IPS DF 6.9 (cell line): ENCODE data around the gene ZNF500.
"Not testable (repeated sequence)": the region's sequence is repeated elsewhere in the genome, so short reads cannot be mapped to it uniquely, and the experiment has no call there.

Source experiments
- DNase-seq: peaks from one replicate; pipeline ENCODE4 v3.0.0-alpha.2; 2013; ENCODE audit warnings: low read depth, low spot score
- H3K27ac ChIP-seq: one replicate; pipeline ENCODE4 v1.5.1; 2013; ENCODE audit warnings: low read length, control low read depth
- H3K27me3 ChIP-seq: 2 replicates; pipeline ENCODE4 v1.6.1; 2013; ENCODE audit warnings: mild to moderate bottlenecking, low read length; ENCODE audit not compliant: control insufficient read depth, insufficient read depth
- H3K36me3 ChIP-seq: 2 replicates; pipeline ENCODE4 v1.6.1; 2013; ENCODE audit warnings: low read length; ENCODE audit not compliant: control insufficient read depth, insufficient read depth
- H3K4me1 ChIP-seq: 2 replicates; pipeline ENCODE4 v1.6.1; 2013; ENCODE audit warnings: low read length; ENCODE audit not compliant: control insufficient read depth, insufficient read depth
- H3K4me3 ChIP-seq: 2 replicates; pipeline ENCODE4 v1.5.1; 2013; ENCODE audit warnings: mild to moderate bottlenecking, low read length
- H3K9me3 ChIP-seq: 2 replicates; pipeline ENCODE4 v1.6.1; 2013; ENCODE audit warnings: low read length, inconsistent platforms; ENCODE audit not compliant: control insufficient read depth, insufficient read depth
- WGBS: extraction: QIAGEN DNeasy Blood & Tissue Kit; methylation state at CpG from one replicate; pipeline ENCODE4 v1.1.7; 2013; ENCODE audit warnings: mixed read lengths, missing lambda C conversion rate; ENCODE audit not compliant: insufficient read length, insufficient coverage; 5-methylcytosine and 5-hydroxymethylcytosine counted together

ZNF500 gene

DNA sequence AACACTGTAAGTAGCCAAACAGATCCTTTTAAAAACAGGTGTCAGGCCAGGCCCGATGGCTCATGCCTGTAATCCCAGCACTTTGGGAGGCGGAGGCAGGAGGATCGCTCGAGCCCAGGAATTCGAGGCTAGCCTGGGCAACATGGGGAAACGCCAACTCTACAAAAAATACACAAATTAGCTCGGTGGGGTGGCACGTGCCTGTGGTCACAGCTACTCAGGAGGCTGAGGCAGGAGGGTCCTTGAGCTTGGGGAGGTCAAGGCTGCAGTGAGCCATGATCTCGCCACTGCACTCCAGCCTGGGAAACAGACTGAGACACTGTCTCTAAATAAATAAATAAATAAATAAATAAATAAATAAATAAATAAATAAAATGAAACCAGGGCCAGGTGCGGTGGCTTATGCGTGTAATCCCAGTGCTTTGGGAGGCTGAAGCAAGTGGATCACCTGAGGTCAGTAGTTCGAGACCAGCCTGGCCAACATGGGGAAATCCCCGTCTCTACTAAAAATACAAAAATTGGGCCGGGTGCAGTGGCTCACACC, 17.6 kb upstream of the ZNF500 start:
- not testable (repeated sequence) for DNase-seq, H3K27ac ChIP-seq, H3K9me3 ChIP-seq, H3K4me1 ChIP-seq, H3K4me3 ChIP-seq, H3K27me3 ChIP-seq, H3K36me3 ChIP-seq
- WGBS, result no CpG with 5 or more reads among the region's 14 CpGs

- no peak overlapping the region for H3K27ac ChIP-seq
- WGBS, result no CpG with 5 or more reads among the region's 16 CpGs
- no peaks in the 10 kb centered on the region for H3K27me3 ChIP-seq
- no peaks in the 10 kb centered on the region for H3K9me3 ChIP-seq
- no peaks in the 10 kb centered on the region for H3K4me1 ChIP-seq
- no peak for DNase-seq
- no peaks in the 10 kb centered on the region for H3K36me3 ChIP-seq
- no peak overlapping the region for H3K4me3 ChIP-seq
These were observed 17.0 kb upstream of the ZNF500 start for GRCh38 chr16:4783951-4784336.

GRCh38 chr16:4783251-4783950, 16.4 kb upstream of the ZNF500 start:
- H3K27me3 ChIP-seq, result no peaks in the 10 kb centered on the region
- H3K9me3 ChIP-seq, result no peaks in the 10 kb centered on the region
- H3K4me3 ChIP-seq, result no peak overlapping the region
- no peak overlapping the region for H3K27ac ChIP-seq
- no peaks in the 10 kb centered on the region for H3K4me1 ChIP-seq
- DNase-seq, result no peak
- no CpG with 5 or more reads among the region's 25 CpGs for WGBS
- no peaks in the 10 kb centered on the region for H3K36me3 ChIP-seq

DNA sequence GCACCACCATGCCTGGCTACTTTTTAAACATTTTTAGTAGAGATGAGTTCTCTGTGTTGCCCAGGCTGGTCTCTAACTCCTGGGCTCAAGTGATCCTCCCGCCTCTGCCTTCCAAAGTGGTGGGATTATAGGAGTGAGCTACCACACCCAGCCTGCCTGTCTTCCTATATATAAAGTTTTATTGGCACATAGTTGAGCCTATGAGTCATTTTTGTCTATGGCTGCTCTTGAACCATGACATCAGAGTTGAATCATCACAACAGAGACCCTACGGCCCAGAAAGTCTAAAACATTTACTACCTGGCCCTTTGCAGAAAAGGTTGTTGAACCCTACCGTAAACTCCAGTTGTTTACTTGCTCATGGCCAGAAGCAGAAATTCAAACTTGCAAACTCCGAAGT, 13.3 kb upstream of the ZNF500 start:
- Histone ChIP-seq H3K27ac (no peak overlapping the region), H3K9me3 (no peaks in the 10 kb centered on the region), H3K4me1 (no peaks in the 10 kb centered on the region), H3K27me3 (no peaks in the 10 kb centered on the region), H3K36me3 (no peaks in the 10 kb centered on the region), H3K4me3 (no peak overlapping the region)
- DNase-seq, result no peak
- no CpG with 5 or more reads among the region's 4 CpGs for WGBS

DNA sequence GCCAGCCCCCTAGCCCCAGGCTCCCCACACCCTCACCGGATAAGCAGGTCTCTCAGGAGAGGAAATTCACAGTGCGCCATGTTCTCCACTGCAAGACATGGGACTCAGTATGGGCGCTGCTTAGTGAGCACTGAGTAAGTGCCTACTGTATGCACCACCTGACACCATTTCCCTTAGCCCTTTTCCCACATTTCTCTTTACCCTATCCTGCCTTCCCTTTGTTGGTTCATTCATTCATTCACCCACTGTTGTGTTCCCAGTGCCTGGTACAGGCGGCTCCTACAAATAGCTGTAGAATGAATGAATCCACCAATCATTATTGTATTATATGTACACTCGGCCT, 11.1 kb upstream of the ZNF500 start:
- Histone ChIP-seq H3K4me3 (no peak overlapping the region), H3K27me3 (no peaks in the 10 kb centered on the region), H3K36me3 (no peaks in the 10 kb centered on the region), H3K27ac (no peak overlapping the region), H3K9me3 (no peaks in the 10 kb centered on the region), H3K4me1 (no peaks in the 10 kb centered on the region)
- no peak for DNase-seq
- no CpG with 5 or more reads among the region's 5 CpGs for WGBS

GRCh38 chr16:4777339-4778049, 10.5 kb upstream of the ZNF500 start:
- no peaks in the 10 kb centered on the region for H3K36me3 ChIP-seq
- no peak overlapping the region for H3K27ac ChIP-seq
- no peak overlapping the region for H3K4me3 ChIP-seq
- no peaks in the 10 kb centered on the region for H3K27me3 ChIP-seq
- no peak for DNase-seq
- WGBS, result no CpG with 5 or more reads among the region's 17 CpGs
- no peaks in the 10 kb centered on the region for H3K4me1 ChIP-seq
- no peaks in the 10 kb centered on the region for H3K9me3 ChIP-seq

DNA sequence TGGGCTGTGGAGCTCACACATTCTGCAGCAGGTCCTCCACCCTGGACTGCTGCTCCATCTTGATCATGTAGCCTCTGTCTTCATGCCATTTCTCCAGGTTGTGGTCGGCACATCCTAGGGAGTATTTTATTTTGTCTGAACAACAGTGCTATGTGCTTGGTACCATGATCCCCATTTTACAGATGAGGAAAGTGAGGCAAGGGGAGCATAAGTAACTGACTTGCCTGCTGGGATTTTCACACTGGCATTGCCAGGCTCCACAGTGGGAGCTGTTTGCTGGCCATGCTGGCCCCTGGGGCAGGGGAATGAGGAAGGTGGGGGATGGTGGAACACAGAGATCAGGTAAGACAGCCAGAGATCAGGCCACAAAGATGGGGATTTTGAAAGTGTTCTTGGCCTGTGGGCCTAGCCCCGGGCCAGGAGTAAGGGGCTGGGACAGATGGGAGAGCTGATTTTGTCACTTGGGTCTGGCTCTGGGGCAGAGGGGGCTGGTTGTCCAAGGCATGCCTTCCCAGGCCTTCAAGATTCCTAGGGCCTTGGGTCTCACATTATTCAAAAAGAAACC, 9.3 kb upstream of the ZNF500 start:
- no peaks in the 10 kb centered on the region for H3K4me1 ChIP-seq
- no peaks in the 10 kb centered on the region for H3K9me3 ChIP-seq
- H3K36me3 ChIP-seq, result no peaks in the 10 kb centered on the region
- no peak overlapping the region for H3K27ac ChIP-seq
- H3K4me3 ChIP-seq, result no peak overlapping the region
- DNase-seq, result no peak
- H3K27me3 ChIP-seq, result no peaks in the 10 kb centered on the region
- no CpG with 5 or more reads among the region's 2 CpGs for WGBS

GRCh38 chr16:4775005-4775404, 8.0 kb upstream of the ZNF500 start:
- Histone ChIP-seq H3K36me3 (no peaks in the 10 kb centered on the region), H3K27me3 (no peaks in the 10 kb centered on the region), H3K27ac (no peak overlapping the region), H3K4me1 (no peaks in the 10 kb centered on the region), H3K9me3 (no peaks in the 10 kb centered on the region), H3K4me3 (no peak overlapping the region)
- no peak for DNase-seq
- no CpG with 5 or more reads among the region's 13 CpGs for WGBS

GRCh38 chr16:4772351-4772750, 5.4 kb upstream of the ZNF500 start:
- no peak for DNase-seq
- no peaks in the 10 kb centered on the region for H3K27me3 ChIP-seq
- no peak overlapping the region for H3K4me3 ChIP-seq
- H3K9me3 ChIP-seq, result no peaks in the 10 kb centered on the region
- no CpG with 5 or more reads among the region's 5 CpGs for WGBS
- no peaks in the 10 kb centered on the region for H3K4me1 ChIP-seq
- no peaks in the 10 kb centered on the region for H3K36me3 ChIP-seq
- H3K27ac ChIP-seq, result no peak overlapping the region

DNA sequence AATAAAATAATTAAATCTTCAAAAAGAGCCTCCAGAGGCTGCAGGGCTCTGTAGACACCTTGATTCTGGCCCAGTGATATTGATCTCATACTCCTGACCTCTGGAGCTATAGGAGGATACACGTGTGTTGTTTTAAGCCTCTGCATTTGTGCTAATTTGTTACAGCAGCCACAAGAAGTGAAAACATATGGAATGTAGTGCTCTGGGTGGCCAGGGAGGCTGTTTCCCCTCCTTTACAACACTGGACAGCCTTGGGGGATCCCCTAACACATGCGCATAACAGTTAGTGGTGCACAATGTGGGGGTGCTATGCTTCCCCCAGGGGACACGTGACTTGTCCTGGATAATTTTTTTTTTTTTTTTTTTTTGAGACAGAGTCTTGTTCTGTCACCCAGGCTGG, 4.7 kb upstream of the ZNF500 start:
- no CpG with 5 or more reads among the region's 3 CpGs for WGBS
- no peak for DNase-seq
- no peak overlapping the region for H3K27ac ChIP-seq

More for the DNA sequence above, 4.7 kb upstream of the ZNF500 start:
- Histone ChIP-seq H3K4me1 (no peaks in the 10 kb centered on the region), H3K27me3 (no peaks in the 10 kb centered on the region), H3K36me3 (no peaks in the 10 kb centered on the region), H3K4me3 (no peak overlapping the region), H3K9me3 (no peaks in the 10 kb centered on the region)
